ENCODE measurements around the gene SHISAL2A.

DNA sequence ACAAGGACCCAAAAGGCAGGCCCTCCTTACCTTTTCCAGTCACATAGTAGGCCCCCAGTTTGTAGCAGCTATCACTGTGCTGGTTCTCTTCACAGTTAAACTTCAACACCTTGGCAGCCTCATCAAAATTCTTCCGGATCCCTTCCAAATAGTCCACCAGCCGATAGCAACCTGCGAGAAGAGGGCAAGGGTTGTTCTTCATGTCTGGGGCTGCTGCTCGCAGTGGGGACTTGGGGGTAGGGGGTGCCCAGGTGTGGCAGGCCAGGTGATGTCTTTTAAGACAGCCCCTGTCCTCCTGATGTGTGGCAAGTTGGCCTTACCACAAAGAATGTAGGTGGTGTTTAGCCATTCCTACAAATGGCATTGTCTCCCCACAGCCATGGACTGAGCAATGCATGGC lies 59.7 kb downstream of the SHISAL2A start:
- TF ChIP-seq ZBTB7A (IDR thresholded peaks at IDR 0.05; ENCODE audit: low read depth) (no peak), MAX (IDR thresholded peaks at IDR 0.05) (no peak), NFIC (IDR thresholded peaks at IDR 0.05) (no peak), EGR1 (IDR thresholded peaks at IDR 0.05) (no peak), REST (IDR thresholded peaks at IDR 0.05; ENCODE audit: low read depth) (no peak), TCF12 (IDR thresholded peaks at IDR 0.05; ENCODE audit: low read depth) (no peak), FOXM1 (IDR thresholded peaks at IDR 0.05; ENCODE audit: borderline replicate concordance, low read depth) (no peak), RAD21 (IDR thresholded peaks at IDR 0.05; ENCODE audit: low read depth) (no peak), EP300 (IDR thresholded peaks at IDR 0.05; ENCODE audit: borderline replicate concordance) (no peak), CREB1 (IDR thresholded peaks at IDR 0.05; ENCODE audit: low read depth) (no peak), CEBPB (IDR thresholded peaks at IDR 0.05) (no peak), TAF1 (IDR thresholded peaks at IDR 0.05; ENCODE audit: low read depth) (no peak)
- TF ChIP-seq, protein P1, sequence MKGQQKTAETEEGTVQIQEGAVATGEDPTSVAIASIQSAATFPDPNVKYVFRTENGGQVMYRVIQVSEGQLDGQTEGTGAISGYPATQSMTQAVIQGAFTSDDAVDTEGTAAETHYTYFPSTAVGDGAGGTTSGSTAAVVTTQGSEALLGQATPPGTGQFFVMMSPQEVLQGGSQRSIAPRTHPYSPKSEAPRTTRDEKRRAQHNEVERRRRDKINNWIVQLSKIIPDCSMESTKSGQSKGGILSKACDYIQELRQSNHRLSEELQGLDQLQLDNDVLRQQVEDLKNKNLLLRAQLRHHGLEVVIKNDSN (IDR thresholded peaks at IDR 0.05) = no peak
